GM19023 (cell line): Measurements from ENCODE around the gene SMIM1.
"Not testable (repeated sequence)": the region's sequence is repeated elsewhere in the genome, so short reads cannot be mapped to it uniquely, and the experiment has no call there.

ENCODE experiments used
- ATAC-seq: cut with Tn5 transposase; IDR thresholded peaks from one replicate; pipeline ENCODE4 v1.9.1; 2021; ENCODE audit warnings: mild to moderate bottlenecking, moderate library complexity; ENCODE audit not compliant: unreplicated experiment

Gene SMIM1

DNA sequence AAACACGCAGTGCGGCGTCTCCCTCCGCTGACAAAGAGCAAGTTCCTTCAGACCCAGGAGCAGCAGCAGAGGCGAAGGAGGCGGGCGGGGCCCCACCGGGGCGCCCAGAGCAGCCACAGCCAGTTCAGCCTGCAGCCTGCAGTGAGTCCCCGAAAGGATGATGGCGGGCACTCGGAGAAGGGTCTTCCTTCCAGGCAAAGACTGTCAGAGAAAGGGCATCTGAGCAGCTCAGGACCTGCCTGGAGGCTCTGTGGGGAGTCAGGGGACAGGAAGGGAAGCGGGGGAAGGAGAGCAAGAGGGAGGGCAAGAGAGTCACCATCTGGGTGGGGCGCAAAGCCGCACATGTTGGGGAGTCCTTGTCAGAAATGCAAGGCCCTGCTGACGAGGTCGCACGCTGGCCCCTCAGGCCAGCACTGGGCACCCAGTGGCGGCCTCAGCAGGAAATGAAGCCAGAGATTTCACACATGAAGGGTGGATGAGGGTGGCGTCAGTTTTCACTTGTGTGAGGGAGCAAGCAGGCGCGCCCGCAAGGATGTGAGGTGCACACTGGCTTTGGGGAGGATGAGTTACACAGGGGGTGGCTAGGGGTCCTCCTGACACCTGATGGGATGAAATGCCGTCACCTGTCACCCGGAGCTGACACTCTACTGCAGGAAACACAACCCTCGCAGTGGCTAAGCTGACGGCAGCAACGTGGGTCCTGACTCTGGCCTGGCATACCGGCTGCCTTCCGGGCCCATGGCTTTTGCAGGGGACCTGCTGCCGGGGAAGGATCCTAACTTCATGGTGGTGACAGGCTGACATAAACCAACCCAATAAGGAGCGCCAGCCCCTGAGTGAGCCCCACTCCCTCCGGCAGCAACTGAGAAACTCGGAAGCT is 17.1 kb downstream of the SMIM1 start:
- no peak for ATAC-seq

DNA sequence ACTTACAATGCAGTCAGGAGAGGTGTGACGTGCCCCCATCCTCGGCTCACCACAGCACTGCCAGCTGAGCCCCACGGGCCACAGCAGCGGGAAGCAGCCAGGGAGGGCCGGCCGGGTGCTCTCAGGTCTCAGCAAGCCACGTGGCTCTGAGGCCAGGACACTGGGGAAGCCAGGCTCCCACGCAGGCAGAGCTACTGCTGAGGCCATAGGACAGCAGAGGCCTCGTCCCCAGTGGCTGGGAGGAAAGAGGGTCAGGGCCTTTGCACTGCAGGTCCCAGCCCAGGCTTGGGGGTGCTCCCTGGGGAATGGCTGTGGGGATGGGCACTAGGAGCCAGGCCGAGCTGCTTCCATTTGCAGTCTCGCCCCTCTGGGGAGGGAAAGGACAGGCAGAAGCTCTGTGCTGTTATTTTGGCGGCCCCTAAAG is 18.0 kb downstream of the SMIM1 start:
- no peak for ATAC-seq

GRCh38 chr1:3790952-3791351 is 18.4 kb downstream of the SMIM1 start:
- no peak for ATAC-seq

DNA sequence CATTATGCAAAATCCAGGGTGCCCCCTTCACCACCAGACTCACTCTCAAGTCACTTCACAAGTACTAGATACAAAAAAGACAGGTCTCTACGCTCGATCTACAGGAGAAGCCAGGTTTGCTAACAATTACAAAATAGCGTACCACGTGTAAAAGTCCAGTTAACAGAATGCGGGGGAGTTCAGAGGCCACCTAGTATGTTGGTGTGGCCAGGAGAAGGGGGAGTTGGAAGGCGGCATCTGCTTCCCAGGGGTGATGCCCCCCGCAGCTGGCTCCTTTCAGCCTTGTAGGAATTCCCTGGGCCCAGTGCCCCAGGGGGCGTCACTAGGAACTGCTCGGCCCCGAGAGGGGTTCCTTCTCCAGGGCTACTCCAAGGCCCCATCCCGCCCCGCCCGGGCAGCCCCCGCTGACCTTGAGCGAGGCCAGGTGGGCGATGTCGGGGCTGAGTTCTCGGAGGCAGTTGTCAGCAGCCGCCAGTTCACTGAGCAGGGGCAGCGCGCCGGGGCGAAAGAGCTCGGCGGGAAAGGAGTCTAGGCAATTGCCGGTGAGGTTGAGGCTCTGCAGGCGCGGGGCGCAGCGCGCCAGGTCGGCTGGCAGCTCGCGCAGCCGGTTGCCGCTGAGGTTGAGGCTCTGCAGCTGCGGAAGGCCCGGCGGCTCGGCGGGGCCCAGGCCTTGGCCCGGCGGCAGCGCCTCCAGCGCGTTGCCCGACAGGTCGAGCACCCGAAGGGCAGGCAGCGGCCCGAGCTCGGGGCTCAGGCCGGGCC is 23.1 kb downstream of the SMIM1 start:
- peak; percentile 21 for ATAC-seq

- ATAC-seq, result peak; percentile 98
These were observed 23.9 kb downstream of the SMIM1 start, which contains the start of gene LRRC47 for GRCh38 chr1:3796215-3797061. LRRC47 (minus strand) TSS chr1:3796498; CDS start chr1:3796476, 22 bp downstream.

DNA sequence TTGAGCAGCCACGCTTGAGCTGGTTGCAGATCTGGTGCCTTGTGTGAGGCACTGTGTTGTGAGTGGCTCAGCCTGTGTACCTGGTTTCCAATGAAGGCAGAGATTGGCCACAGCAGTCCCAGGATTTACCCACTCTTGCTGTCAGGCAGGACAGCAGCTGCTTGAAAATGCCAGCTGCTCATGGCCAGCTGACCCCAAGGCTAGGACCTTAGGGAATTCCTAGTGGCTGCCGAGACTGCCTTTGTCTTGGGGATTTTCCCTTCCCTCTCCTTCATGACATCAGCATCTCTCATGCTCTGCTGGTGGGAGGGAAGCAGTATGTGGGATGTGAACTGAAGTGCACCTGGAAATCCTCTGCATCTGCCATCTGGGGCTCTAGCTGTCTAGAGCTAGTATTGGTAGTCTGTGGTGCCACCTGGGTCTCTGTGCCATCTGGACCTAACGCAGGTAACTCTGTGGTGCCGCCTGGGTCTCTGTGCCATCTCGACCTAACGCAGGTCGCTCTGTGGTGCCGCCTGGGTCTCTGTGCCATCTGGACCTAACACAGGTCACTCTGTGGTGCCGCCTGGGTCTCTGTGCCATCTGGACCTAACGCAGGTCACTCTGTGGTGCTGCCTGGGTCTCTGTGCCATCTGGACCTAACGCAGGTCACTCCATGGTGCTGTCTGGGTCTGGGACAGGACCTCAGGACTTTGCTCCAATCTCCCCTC is 27.6 kb downstream of the SMIM1 start:
- ATAC-seq, result no peak

DNA sequence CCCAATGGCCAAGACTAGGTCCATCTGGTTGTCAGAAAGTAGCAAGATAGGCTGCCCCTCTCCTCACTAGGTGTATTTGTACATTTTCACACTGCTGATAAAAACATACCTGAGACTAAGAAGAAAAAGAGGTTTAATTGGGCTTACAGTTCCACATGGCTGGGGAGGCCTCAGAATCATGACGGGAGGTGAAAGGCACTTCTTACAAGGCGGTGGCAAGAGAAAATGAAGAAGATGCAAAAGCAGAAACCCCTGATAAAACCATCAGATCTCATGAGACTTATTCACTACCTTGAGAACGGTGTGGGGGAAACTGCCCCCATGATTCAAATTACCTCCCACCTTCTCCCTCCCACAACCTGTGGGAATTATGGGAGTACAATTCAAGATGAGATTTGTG is 28.2 kb downstream of the SMIM1 start:
- ATAC-seq, result not testable (repeated sequence)

- ATAC-seq, result no peak
These were observed 31.5 kb downstream of the SMIM1 start for GRCh38 chr1:3803905-3804626.

DNA sequence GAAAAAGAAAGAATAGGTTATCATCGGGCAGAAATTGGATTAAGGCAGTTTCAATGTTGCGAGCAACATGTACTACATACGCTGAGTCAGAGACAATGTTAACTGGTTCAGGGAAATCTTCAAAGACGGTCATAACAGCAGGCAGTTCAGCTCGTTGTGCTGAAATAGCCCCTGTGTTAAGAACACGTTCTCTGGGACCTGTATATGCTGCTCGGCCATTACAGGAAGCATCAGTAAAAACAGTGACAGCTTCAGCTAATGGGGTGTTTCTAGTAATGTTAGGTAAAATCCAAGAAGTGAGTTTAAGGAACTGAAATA is 32.0 kb downstream of the SMIM1 start:
- ATAC-seq, result not testable (repeated sequence)

DNA sequence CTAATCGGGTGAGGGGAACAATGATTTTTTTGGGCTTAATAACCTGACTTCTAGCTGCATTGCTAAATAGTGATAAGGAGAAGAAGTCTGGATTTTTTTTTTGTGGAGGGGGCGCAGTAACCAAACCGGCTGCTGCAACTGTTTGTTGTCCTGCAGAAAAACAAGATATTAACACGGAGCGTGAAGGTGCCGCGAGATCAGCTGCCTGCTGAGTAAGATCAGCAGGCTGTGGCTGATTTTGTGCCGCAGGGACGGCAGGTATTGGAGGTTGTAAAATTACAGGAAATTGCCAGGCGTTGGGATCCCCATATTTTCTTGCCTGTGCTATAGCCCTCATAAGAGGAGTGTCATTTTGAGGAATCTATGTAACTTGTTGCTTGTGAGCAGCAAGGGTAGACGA is 32.5 kb downstream of the SMIM1 start:
- ATAC-seq, result no peak

DNA sequence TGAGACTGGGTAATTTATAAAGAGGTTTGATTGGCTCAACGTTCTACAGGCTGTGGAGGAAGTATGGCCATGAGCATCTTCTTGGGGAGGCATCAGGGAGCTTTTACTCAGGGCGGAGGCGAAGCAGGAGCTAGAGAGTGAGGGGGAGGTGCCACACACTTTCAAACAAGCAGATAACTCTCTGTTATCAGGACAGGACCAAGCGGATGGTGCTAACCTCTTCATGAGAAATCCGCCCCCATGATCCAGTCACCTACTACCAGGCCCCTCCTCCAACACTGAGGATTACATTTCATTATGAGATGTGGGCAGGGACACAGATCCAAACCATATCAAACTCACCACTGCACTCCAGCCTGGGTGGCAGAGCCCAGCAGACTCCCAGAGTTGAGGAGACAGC is 35.2 kb downstream of the SMIM1 start:
- ATAC-seq, result no peak

DNA sequence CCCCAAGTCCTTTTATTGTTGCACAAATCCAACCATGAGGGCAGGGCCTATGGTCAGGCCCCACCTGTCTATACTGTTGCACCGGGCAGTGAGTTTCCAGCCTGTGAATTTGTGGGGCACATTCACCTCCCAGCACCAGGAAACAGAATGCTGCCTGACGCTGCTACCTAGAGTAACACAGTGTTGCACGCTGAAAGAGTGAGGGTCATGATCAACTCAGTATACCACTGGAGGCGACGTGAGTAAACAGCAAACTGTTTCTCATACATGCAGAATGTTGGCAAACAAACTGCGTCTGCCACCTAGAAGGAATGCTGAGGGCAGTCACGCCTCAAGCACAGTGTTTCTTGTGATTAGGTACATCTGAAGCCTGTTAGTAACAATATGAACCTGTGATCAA is 37.1 kb downstream of the SMIM1 start:
- ATAC-seq, result no peak

DNA sequence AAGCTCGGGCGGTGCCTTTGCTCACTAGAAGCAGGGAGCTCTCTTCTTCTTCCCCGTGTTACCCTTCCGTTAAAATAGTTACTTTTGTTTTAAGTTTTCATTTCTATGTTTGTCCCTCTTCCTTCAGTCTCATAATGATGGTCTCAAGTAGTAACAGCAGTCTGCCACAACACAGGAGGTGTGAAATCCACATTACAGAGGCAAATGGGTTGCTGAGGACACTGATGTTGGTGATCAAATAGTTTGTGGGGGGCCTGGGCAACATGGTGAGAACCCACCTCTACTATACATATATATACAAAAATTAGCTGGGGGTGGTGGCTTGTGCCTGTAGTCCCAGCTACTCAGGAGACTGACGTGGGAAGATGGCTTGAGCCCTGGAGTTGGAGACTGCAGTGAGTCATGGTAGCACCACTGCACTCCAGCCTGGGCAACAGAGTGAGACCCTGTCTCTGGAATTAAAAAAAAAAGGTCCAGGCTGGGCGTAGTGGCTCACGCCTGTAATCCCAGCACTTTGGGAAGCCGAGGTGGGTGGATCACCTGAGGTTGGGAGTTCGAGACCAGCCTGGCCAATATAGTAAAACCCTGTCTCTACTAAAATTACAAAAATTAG is 37.7 kb downstream of the SMIM1 start:
- not testable (repeated sequence) for ATAC-seq

- ATAC-seq, result no peak
These were observed 39.0 kb downstream of the SMIM1 start for GRCh38 chr1:3811595-3811911.

GRCh38 chr1:3814065-3814464 is 41.5 kb downstream of the SMIM1 start:
- ATAC-seq, result no peak

DNA sequence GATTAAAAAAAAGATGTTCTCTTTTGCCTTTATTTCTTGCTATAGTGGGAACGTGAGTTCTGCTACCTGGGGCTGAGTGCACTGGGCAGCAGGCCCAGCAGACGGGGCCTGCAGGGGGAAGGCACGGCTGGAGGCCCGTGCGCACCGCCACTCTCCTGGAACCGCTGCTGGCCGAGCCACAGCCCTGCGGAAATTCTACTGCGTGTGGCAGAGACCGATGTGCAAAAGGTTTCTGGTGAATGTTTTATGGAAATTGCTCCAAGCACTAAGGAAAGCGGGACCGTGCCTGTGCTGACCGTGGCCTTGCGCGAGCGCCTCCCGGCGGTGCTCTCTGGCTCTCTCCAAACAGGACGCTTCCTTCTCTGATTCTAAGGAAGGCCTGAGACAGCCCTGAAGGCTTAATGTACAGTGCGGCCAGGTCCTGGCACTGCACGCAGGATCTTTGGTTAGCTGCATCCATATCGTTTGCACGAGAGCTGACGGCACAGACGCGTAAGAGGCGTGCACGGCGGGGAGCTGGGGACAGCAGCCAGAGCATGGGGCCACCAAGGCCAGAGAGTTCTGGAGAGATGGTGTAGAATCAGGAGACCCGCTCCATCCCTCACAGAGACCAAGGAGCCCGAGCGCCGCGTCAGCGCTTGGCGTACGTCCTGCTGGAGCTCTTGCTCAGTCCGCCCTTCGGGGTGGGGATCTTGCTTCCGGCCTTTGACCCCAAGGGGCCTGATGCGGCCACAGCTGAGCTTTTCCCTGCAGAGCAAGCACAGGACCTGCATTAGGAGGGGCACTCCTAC is 42.4 kb downstream of the SMIM1 start:
- ATAC-seq, result no peak

- ATAC-seq, result no peak
These were observed 44.0 kb downstream of the SMIM1 start for GRCh38 chr1:3816331-3817137.

DNA sequence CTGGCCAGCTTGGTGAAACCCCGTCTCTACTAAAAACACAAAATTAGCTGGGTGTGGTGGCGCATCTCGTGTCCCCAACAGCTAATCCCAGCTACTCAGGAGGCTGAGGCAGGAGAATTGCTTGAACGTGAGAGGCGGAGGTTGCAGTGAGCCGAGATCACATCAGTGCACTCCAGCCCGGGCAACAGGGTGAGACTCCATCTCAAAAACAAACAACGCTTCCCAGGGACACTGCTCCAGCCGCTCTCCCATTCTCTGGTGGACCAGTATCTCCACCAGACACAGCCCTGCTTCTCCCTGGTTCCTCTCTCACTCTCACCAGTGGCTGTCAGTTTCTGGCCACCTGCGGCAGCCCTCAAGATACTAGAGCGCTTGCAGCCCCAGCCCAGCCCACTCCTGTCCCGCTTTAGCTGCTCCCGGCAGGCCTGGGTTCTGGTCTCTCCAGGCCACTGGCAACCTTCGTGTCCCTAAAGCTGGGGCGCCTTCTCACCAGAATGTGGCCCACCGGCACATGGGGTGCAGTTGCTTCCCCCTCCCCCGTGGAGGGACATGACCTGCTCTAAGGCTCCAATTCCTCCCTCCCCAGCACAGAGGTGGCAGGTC is 44.7 kb downstream of the SMIM1 start:
- ATAC-seq, result no peak
